H1 (cell line): Measurements from ENCODE around the gene KIF1C. TPM values are rescaled to one million over a fixed set of nuclear protein-coding genes. Genes with fewer than 3 reads are reported as not detected.

Experiments
- CTCF ChIA-PET: fragments of 300-600 bp; sonication (Branson Sonifier 250); formaldehyde crosslinking; loops from one replicate; lab custom pipeline; 2021; ENCODE audit not compliant: partially characterized antibody; lab: Charles Lee
- POLR2A ChIA-PET: fragments of 300-600 bp; sonication (Branson Sonifier 250); formaldehyde crosslinking; loops from one replicate; lab custom pipeline; 2021; ENCODE audit warnings: inconsistent platforms; ENCODE audit not compliant: partially characterized antibody; lab: Charles Lee
- DNase-seq, 2 experiments: peaks; one replicate each; pipeline versions ENCODE4 v3.0.0 to v3.0.0-alpha.2; 2010 to 2022; ENCODE audit warnings: low spot score in 2 of 2, low read depth in 1 of 2, mixed read lengths in 1 of 2
- FAIRE-seq: peaks from 2 replicates; lab custom pipeline; 2011; peaks lifted over from hg19 to GRCh38; lab: Jason Lieb, UNC
- H2AFZ ChIP-seq: 2 replicates; pipeline ENCODE4 v1.8.1; 2012; ENCODE audit warnings: low read length, inconsistent platforms
- H2AK5ac ChIP-seq: 2 replicates; pipeline ENCODE4 v1.6.1; 2013; ENCODE audit warnings: low read depth, low read length
- H2BK120ac ChIP-seq: replicated peaks from 2 replicates; pipeline ENCODE3; 2013; ENCODE audit warnings: low read depth, low read length, inconsistent platforms
- H2BK12ac ChIP-seq: 2 replicates; pipeline ENCODE4 v1.6.1; 2013; ENCODE audit warnings: low read depth, low read length
- H2BK15ac ChIP-seq: 2 replicates; pipeline ENCODE4 v1.6.1; 2013; ENCODE audit warnings: low read length
- H2BK20ac ChIP-seq: 2 replicates; pipeline ENCODE4 v1.6.1; 2013; ENCODE audit warnings: low read length
- H2BK5ac ChIP-seq: 2 replicates; pipeline ENCODE4 v1.6.1; 2013; ENCODE audit warnings: low read depth, low read length
- H3K14ac ChIP-seq: 2 replicates; pipeline ENCODE4 v1.6.1; 2013; ENCODE audit warnings: inconsistent platforms; ENCODE audit not compliant: insufficient read length
- H3K18ac ChIP-seq: 2 replicates; pipeline ENCODE4 v1.6.1; 2013; ENCODE audit warnings: low read length; ENCODE audit errors: extremely low read depth
- H3K23ac ChIP-seq: 2 replicates; pipeline ENCODE4 v1.6.1; 2013; ENCODE audit warnings: inconsistent platforms; ENCODE audit not compliant: insufficient read length
- H3K23me2 ChIP-seq: 2 replicates; pipeline ENCODE4 v1.6.1; 2013; ENCODE audit warnings: low read depth, low read length
- H3K27ac ChIP-seq: 2 replicates; pipeline ENCODE4 v1.6.1; 2011; ENCODE audit warnings: low read depth, low read length, inconsistent platforms
- H3K27me3 ChIP-seq, 4 experiments: replicated peaks in 1 of 4; 1 replicate in 1 of 4; 2 replicates in 3 of 4; pipeline versions ENCODE4 v1.6.1 to v1.8.1; 2011 to 2013; ENCODE audit warnings: low read length in 3 of 4, mild to moderate bottlenecking in 3 of 4, inconsistent platforms in 2 of 4, mixed read lengths in 2 of 4, moderate library complexity in 1 of 4; ENCODE audit not compliant: control insufficient read depth in 3 of 4, insufficient read depth in 3 of 4; ENCODE audit errors: extremely low read depth in 1 of 4
- H3K36me3 ChIP-seq, 4 experiments: 2 replicates each; pipeline versions ENCODE4 v1.6.1 to v1.8.1; 2011 to 2013; ENCODE audit warnings: mild to moderate bottlenecking in 4 of 4, low read length in 3 of 4, moderate library complexity in 2 of 4, control low read depth in 1 of 4, inconsistent platforms in 1 of 4; ENCODE audit not compliant: insufficient read depth in 4 of 4, control insufficient read depth in 2 of 4
- H3K4ac ChIP-seq: replicated peaks from 2 replicates; pipeline ENCODE3; 2013; ENCODE audit warnings: low read length, low read depth, mixed read lengths, inconsistent platforms; ENCODE audit not compliant: insufficient read length
- H3K4me1 ChIP-seq, 4 experiments: replicated peaks in 1 of 4; 1 replicate in 1 of 4; 2 replicates in 3 of 4; pipeline versions ENCODE4 v1.6.1 to v1.8.1; 2011 to 2013; ENCODE audit warnings: low read length in 3 of 4, inconsistent platforms in 2 of 4, mixed read lengths in 1 of 4; ENCODE audit not compliant: insufficient read depth in 4 of 4, control insufficient read depth in 3 of 4
- H3K4me2 ChIP-seq, 2 experiments: 2 replicates each; pipeline versions ENCODE4 v1.6.1 to v1.8.1; 2011 to 2013; ENCODE audit warnings: low read depth in 2 of 2, low read length in 2 of 2, control low read depth in 1 of 2, inconsistent platforms in 1 of 2, mild to moderate bottlenecking in 1 of 2; ENCODE audit not compliant: insufficient read depth in 1 of 2
- H3K4me3 ChIP-seq, 4 experiments: fragments of 200-600, 300-600 bp in 1 of 4; sonication (generic), shearing (Covaris generic), sonication (Bioruptor Twin) in 1 of 4; 2 replicates each; pipeline versions ENCODE4 v1.5.1 to v1.8.1; 2011 to 2016; ENCODE audit warnings: low read length in 4 of 4, low read depth in 3 of 4, control low read depth in 2 of 4, inconsistent platforms in 2 of 4, mild to moderate bottlenecking in 2 of 4, mixed read lengths in 1 of 4, moderate library complexity in 1 of 4; ENCODE audit not compliant: insufficient read depth in 2 of 4; ENCODE audit errors: extremely low read depth in 1 of 4
- H3K56ac ChIP-seq: replicated peaks from 2 replicates; pipeline ENCODE3; 2013; ENCODE audit warnings: low read depth, mild to moderate bottlenecking, mixed read lengths, low read length, inconsistent platforms; ENCODE audit not compliant: insufficient read length
- H3K79me1 ChIP-seq: 2 replicates; pipeline ENCODE4 v1.6.1; 2013; ENCODE audit warnings: low read depth, low read length, control low read depth
- H3K79me2 ChIP-seq, 2 experiments: 2 replicates each; pipeline versions ENCODE4 v1.6.1 to v1.8.1; 2012 to 2013; ENCODE audit warnings: low read length in 2 of 2, mild to moderate bottlenecking in 2 of 2, inconsistent platforms in 1 of 2; ENCODE audit not compliant: insufficient read depth in 2 of 2, control insufficient read depth in 1 of 2
- H3K9ac ChIP-seq, 4 experiments: replicated peaks in 1 of 4; 1 replicate in 1 of 4; 2 replicates in 3 of 4; pipeline versions ENCODE4 v1.6.1 to v1.8.1; 2011 to 2013; ENCODE audit warnings: low read depth in 3 of 4, low read length in 3 of 4, control low read depth in 2 of 4, mild to moderate bottlenecking in 2 of 4, moderate library complexity in 2 of 4, inconsistent platforms in 1 of 4; ENCODE audit errors: extremely low read depth in 1 of 4
- H3K9me3 ChIP-seq, 2 experiments: 2 replicates each; pipeline versions ENCODE4 v1.6.1 to v1.8.1; 2012 to 2013; ENCODE audit warnings: mild to moderate bottlenecking in 2 of 2, moderate library complexity in 2 of 2, control low read depth in 1 of 2, inconsistent platforms in 1 of 2, low read depth in 1 of 2, low read length in 1 of 2, mixed read lengths in 1 of 2; ENCODE audit not compliant: insufficient read depth in 2 of 2
- H4K20me1 ChIP-seq, 2 experiments: replicated peaks in 1 of 2; 2 replicates each; pipeline versions ENCODE3 to v1.8.1; 2011 to 2013; ENCODE audit warnings: inconsistent platforms in 2 of 2, low read length in 2 of 2, mild to moderate bottlenecking in 1 of 2; ENCODE audit not compliant: insufficient read depth in 2 of 2, control insufficient read depth in 1 of 2
- H4K5ac ChIP-seq: 2 replicates; pipeline ENCODE4 v1.6.1; 2013; ENCODE audit warnings: low read length, low read depth, mixed read lengths, inconsistent platforms; ENCODE audit not compliant: insufficient read length
- H4K8ac ChIP-seq: 2 replicates; pipeline ENCODE4 v1.8.0; 2013; ENCODE audit warnings: mild to moderate bottlenecking, moderate library complexity, low read length, inconsistent platforms; ENCODE audit not compliant: insufficient read depth; ENCODE audit errors: extremely low read depth
- H4K91ac ChIP-seq: replicated peaks from 2 replicates; pipeline ENCODE3; 2013; ENCODE audit warnings: low read length, mixed read lengths, inconsistent platforms; ENCODE audit not compliant: insufficient read length
- EZH2 ChIP-seq: fragments of 200-600 bp; sonication (generic); IDR thresholded peaks from 2 replicates; pipeline ENCODE4 v1.7.1; 2012; ENCODE audit warnings: low read depth, mild to moderate bottlenecking, moderate library complexity, low read length, inconsistent platforms; ENCODE audit not compliant: severe bottlenecking
- RAD21 ChIP-seq, 2 experiments: IDR thresholded peaks in 1 of 2; conservative IDR thresholded peaks in 1 of 2; 2 replicates each; pipeline ENCODE4 v1.6.1; 2011; ENCODE audit warnings: low read depth in 2 of 2, low read length in 2 of 2, improper control_type of control experiment in 1 of 2, inconsistent platforms in 1 of 2, mild to moderate bottlenecking in 1 of 2, moderate library complexity in 1 of 2
- WGBS, 2 experiments: shearing (Covaris generic) in 1 of 2; methylation state at CpG; one replicate each; pipeline versions ENCODE4 v1.1.6 to v1.1.7; 2013 to 2015; ENCODE audit warnings: low lambda C conversion rate in 2 of 2, mixed read lengths in 2 of 2, inconsistent platforms in 1 of 2, low coverage in 1 of 2, missing lambda C conversion rate in 1 of 2; ENCODE audit not compliant: insufficient replicate concordance in 2 of 2, insufficient coverage in 1 of 2, insufficient read length in 1 of 2; ENCODE audit errors: extremely low coverage in 1 of 2, missing lambda C conversion rate in 1 of 2; 5-methylcytosine and 5-hydroxymethylcytosine counted together
- polyA plus RNA-seq, 7 experiments: library from polyadenylated mRNA; depleted of rRNA in 3 of 7; stranded (reverse) in 5 of 7; unstranded in 2 of 7; fragments of >200 nt in 5 of 7; fragments of 200-250 nt in 2 of 7; gene quantifications; 1 replicate in 5 of 7; 2 replicates in 1 of 7; 4 replicates in 1 of 7; pipeline versions ENCODE4 v1.2.1 to v1.2.3, GENCODE V29; 2011 to 2013; ENCODE audit warnings: missing spikeins in 2 of 7, mixed read lengths in 2 of 7
- total RNA-seq: library from RNA; stranded (reverse); fragmentation: NEBNext Ultra II Directional; extraction: Animal tissue kit (Norgen Biotek cat#: 25700); gene quantifications from 2 replicates; pipeline ENCODE4 v1.2.1, GENCODE V29; 2021
- TF ChIP-seq, protein P1 (sequence below), 3 experiments: IDR thresholded peaks; 1 replicate in 2 of 3; 2 replicates in 1 of 3; pipeline versions ENCODE4 v1.5.1 to v1.6.1; 2011; ENCODE audit warnings: low read length in 3 of 3, mild to moderate bottlenecking in 3 of 3, inconsistent platforms in 2 of 3, low read depth in 1 of 3, moderate library complexity in 1 of 3; ENCODE audit not compliant: insufficient read depth in 1 of 3; ENCODE audit errors: control extremely low read depth in 1 of 3

Gene KIF1C
- total and polyA plus RNA-seq, 2 of the 8 experiments (the other 6 are each of a cell fraction or from before 2014, with no cell fraction given): 14.3 to 114 TPM

DNA sequence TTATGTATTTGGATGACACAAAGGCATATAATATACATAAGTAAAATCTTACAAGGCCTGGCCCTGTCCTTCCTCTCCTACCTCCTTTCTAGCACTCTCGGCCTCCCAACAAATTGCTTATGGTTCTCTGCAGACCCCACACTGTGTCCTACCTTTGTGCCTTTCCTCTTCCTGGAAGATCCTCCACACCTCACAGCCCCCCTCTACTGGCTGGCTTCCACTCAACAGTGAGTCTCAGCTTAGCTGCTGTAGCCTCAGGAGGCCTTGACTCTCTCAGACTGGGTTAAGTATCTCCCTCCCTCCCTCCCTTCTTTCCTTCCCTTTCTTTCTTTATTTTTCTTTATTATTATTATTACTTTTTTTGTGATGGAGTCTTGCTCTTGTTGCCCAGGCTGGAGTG lies 45.8 kb downstream of the KIF1C start:
- Histone ChIP-seq H3K79me1 (no peaks in the 10 kb centered on the region), H2BK15ac (no peak overlapping the region), H3K18ac (no peak overlapping the region; the same call in 1 of the 2 replicates), H3K4me3 (no peak overlapping the region), H2AFZ (no peak overlapping the region), H4K8ac (no peak overlapping the region), H4K5ac (no peak overlapping the region), H3K4ac (no peak overlapping the region), H3K23ac (no peak overlapping the region), H2BK20ac (no peak overlapping the region), H3K23me2 (no peaks in the 10 kb centered on the region), H3K36me3 (no peaks in the 10 kb centered on the region), H4K91ac (no peak overlapping the region), H2AK5ac (no peak overlapping the region), H3K14ac (no peak overlapping the region), H3K9ac (no peak overlapping the region), H3K4me1 (no peaks in the 10 kb centered on the region), H3K79me2 (no peaks in the 10 kb centered on the region), H3K27ac (no peak overlapping the region), H3K56ac (no peak overlapping the region), H2BK120ac (no peak overlapping the region), H3K27me3 (no peaks in the 10 kb centered on the region), H3K9me3 (no peaks in the 10 kb centered on the region), H2BK12ac (no peak overlapping the region), H3K4me2 (no peak overlapping the region), H4K20me1 (no peaks in the 10 kb centered on the region), H2BK5ac (no peak overlapping the region)
- POLR2A ChIA-PET: interaction anchor here (1.3 kb wide), 1 partner anchor 97 kb away, joined by 3 read pairs; no protein-coding TSS in a partner anchor
- no peak for FAIRE-seq
- no peak for DNase-seq
- 77% methylated on average over 1 of the region's 1 CpG; no CpG with 5 or more reads in 1 of the 2 experiments for WGBS, 2 experiments
- CTCF ChIA-PET: interaction anchor here (0.8 to 1.6 kb wide), 3 partner anchors 12 to 54 kb away, joined by 3 to 5 read pairs (median 4); no protein-coding TSS in a partner anchor
- TF ChIP-seq EZH2 (no peak), RAD21 (IDR thresholded peaks at IDR 0.05 in 1 of 2, conservative IDR thresholded peaks at IDR 0.05 in 1 of 2; ENCODE audit: low read depth in 2 of 2, low read length in 2 of 2) (peak; percentile 34 to 49)
- TF ChIP-seq, protein P1, sequence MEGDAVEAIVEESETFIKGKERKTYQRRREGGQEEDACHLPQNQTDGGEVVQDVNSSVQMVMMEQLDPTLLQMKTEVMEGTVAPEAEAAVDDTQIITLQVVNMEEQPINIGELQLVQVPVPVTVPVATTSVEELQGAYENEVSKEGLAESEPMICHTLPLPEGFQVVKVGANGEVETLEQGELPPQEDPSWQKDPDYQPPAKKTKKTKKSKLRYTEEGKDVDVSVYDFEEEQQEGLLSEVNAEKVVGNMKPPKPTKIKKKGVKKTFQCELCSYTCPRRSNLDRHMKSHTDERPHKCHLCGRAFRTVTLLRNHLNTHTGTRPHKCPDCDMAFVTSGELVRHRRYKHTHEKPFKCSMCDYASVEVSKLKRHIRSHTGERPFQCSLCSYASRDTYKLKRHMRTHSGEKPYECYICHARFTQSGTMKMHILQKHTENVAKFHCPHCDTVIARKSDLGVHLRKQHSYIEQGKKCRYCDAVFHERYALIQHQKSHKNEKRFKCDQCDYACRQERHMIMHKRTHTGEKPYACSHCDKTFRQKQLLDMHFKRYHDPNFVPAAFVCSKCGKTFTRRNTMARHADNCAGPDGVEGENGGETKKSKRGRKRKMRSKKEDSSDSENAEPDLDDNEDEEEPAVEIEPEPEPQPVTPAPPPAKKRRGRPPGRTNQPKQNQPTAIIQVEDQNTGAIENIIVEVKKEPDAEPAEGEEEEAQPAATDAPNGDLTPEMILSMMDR (IDR thresholded peaks at IDR 0.05; ENCODE audit: control extremely low read depth in 1 of 3, insufficient read depth in 1 of 3, low read depth in 1 of 3, low read length in 3 of 3): peak; percentile 36 to 56 (median 55); a peak in 3 of 4 replicates
